AG10803 (cell line): ENCODE results near the gene BCAS3.

Experiments
- DNase-seq: peaks from one replicate; pipeline ENCODE4 v3.0.0; 2010; ENCODE audit warnings: low read depth
- H3K4me3 ChIP-seq: 2 replicates; pipeline ENCODE4 v1.5.1; 2011; ENCODE audit warnings: mild to moderate bottlenecking, low read length, control low read depth
- TF ChIP-seq, protein P1 (sequence below): conservative IDR thresholded peaks from 2 replicates; pipeline ENCODE4 v1.5.1; 2011; ENCODE audit warnings: mild to moderate bottlenecking, low read length, control low read depth, inconsistent platforms

Gene BCAS3

DNA sequence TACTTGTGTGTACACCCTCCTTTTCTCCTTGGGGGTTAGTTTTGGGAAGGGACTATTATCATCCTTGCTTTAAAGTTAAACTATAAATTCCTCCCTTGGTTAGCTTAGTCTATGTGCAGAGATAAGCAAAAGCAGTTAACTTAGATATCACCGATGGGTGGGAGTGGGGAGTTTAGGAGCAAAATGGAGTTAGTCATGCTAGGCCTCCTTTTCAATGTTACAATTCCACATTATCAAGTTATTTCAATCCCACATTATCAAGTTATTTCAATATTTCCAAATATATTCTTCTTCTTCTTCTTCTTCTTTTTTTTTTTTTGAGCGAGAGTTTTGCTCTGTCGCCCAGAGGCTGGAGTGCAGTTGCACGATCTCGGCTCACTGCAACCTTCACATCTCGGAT is 1.7 kb upstream of the BCAS3 start:
- H3K4me3 ChIP-seq: no peak overlapping the region
- TF ChIP-seq, protein P1, sequence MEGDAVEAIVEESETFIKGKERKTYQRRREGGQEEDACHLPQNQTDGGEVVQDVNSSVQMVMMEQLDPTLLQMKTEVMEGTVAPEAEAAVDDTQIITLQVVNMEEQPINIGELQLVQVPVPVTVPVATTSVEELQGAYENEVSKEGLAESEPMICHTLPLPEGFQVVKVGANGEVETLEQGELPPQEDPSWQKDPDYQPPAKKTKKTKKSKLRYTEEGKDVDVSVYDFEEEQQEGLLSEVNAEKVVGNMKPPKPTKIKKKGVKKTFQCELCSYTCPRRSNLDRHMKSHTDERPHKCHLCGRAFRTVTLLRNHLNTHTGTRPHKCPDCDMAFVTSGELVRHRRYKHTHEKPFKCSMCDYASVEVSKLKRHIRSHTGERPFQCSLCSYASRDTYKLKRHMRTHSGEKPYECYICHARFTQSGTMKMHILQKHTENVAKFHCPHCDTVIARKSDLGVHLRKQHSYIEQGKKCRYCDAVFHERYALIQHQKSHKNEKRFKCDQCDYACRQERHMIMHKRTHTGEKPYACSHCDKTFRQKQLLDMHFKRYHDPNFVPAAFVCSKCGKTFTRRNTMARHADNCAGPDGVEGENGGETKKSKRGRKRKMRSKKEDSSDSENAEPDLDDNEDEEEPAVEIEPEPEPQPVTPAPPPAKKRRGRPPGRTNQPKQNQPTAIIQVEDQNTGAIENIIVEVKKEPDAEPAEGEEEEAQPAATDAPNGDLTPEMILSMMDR: no peak
- DNase-seq: no peak

DNA sequence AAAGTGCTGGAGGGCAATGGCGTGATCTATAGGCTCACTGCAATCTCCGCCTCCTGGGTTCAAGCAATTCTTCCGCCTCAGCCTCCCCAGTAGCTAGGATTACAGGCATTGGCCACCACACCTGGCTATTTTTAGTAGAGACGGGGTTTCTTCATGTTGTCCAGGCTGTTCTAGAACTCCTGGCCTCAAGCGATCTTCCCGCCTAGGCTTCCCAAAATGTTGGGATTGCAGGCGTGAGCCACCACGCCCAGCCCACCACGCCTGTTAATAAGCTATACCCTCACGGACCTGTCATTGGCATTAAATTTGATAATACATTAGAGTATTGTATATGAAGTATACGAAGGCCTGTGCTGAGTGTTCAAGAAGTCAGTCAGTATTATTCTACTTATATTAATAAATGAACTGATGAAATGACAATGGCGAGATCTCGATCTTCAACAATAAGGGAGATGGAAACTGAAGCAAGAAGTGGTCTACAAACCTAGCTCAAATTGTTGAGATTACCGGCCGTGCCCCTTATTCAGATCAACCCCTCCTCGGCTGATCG is 818 bp upstream of the BCAS3 start:
- DNase-seq: no peak
- TF ChIP-seq, protein P1: no peak
- H3K4me3 ChIP-seq: peak overlapping the region; percentile 88

DNA sequence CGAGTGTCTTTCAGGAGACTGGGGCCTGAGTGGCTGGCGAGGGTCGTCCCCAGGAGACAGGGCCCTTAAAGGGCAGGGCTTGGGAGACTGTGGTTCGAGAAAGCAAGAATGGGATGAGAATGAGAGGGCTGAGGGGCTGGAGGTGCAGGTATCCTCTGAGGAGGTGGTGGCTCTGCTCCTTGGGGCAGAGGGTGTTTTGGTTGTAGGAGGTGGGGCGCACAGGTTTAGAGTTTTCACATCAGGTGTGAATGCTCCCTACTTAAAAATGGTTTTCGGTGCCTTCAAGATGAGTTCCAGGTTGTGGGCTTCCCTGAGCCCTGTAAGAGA is 430 bp downstream of the BCAS3 start:
- TF ChIP-seq, protein P1: no peak
- H3K4me3 ChIP-seq: peak overlapping the region; percentile 88
- DNase-seq: no peak

DNA sequence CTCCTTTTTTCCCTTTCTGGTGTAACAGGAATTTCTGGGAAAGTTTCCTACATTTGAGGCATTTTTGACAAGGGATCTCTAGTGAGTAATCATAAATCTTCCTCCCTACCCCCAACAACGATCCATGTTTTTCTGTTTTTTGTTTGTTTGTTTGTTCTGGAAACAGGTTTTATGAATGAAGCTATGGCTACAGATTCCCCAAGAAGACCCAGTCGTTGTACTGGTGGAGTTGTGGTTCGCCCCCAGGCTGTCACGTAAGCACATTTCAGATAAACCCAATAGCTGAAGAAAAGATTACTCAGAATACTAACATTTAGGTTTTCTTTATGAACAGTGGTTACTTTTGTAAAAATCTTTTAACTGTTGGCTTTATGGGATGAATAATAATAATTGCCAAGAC is 1.6 kb downstream of the BCAS3 start:
- TF ChIP-seq, protein P1: no peak
- no peak for DNase-seq
- H3K4me3 ChIP-seq: no peak overlapping the region

DNA sequence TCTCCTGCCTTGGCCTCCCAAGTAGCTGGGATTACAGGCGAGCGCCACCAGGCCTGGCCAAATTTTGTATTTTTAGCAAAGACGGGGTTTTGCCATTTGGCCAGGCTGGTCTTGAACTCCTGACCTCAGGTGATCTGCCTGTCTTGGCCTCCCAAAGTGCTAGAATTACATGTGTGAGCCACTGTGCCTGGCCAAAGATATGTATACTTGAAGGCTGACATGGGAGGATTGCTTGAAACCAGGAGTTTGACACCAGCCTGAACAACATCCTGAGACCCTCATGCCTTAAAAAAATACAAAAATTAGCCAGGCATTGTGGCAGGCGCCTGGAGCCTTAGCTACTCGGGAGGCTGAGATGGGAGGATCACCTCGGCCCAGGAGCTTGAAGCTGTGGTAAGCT is 3.1 kb downstream of the BCAS3 start:
- no peak overlapping the region for H3K4me3 ChIP-seq
- TF ChIP-seq, protein P1: no peak
- no peak for DNase-seq

DNA sequence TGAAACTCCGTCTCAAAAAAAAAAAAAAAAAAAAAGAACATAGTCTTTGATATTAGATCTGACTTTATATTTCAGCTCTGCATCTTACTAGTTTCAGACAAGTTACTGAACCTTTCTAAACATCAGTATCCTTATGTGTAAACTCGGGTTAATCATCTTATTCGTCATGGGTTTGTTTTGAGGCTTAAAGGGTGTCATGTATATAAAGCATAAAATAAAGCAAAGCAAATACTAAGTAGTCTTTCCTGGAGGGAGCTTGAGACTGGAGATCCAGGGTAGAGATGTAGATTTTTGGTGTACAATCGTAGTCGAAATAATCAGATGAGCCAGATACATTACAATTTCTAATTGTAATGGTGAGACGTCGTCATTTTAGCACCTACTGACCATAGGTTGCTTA is 7.8 kb downstream of the BCAS3 start:
- no peak for DNase-seq
- TF ChIP-seq, protein P1: no peak
- no peak overlapping the region for H3K4me3 ChIP-seq

DNA sequence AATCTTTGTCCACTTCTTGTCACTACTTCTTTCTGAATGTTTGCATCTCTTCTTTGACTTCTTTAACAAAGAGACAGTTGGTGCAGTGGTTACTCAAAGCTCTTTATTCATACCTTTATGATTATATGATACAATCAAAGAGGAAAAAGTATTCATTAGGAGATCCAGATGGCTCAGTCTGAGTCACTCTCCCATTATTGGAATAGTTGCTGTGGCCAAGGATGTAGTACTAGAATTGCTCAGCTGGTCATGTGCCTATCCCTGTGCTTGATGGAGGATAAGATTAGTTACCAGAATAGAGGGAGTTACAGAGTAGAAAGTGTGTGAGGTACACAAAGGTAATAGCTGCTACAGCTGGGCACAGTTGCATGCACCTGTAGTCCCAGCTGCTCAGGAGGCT is 18.3 kb downstream of the BCAS3 start:
- peak; percentile 22 for DNase-seq
- no peak overlapping the region for H3K4me3 ChIP-seq
- TF ChIP-seq, protein P1: no peak
